Posterior vena cava (tissue), 2 donors: ENCODE measurements around the gene FCGBP. TPM values are rescaled to one million over a fixed set of nuclear protein-coding genes. Genes with fewer than 3 reads are reported as not detected.

Experiments
- DNase-seq: peaks from one replicate; pipeline ENCODE4 v3.0.0-alpha.2; 2020; ENCODE audit warnings: low spot score
- intact Hi-C, 2 donors: fragments of 100-400 bp; cut with DNase I; formaldehyde crosslinking; loops; one replicate each; pipeline versions ENCODE4 v1.14.1 to v1.14.2; 2022 to 2023
- total RNA-seq, 2 donors: library from RNA; stranded (reverse); fragmentation: NEBNext Ultra II Directional; extraction: Animal tissue kit (Norgen Biotek cat#: 25700); gene quantifications; one replicate each; pipeline ENCODE4 v1.2.1, GENCODE V29; 2021
- donor health status: DM: yes; HTN: yes; CAD: no.
- donor health status: DM: yes; HTN: yes; CAD: no.

FCGBP gene
- total RNA-seq, 2 donors from 2014 or later = 42.1 to 98.8 TPM

- intact Hi-C loops = no loop called here
- DNase-seq = no peak
Measured at GRCh38 chr19:39951686-39952085, 17.3 kb upstream of the FCGBP start.

DNA sequence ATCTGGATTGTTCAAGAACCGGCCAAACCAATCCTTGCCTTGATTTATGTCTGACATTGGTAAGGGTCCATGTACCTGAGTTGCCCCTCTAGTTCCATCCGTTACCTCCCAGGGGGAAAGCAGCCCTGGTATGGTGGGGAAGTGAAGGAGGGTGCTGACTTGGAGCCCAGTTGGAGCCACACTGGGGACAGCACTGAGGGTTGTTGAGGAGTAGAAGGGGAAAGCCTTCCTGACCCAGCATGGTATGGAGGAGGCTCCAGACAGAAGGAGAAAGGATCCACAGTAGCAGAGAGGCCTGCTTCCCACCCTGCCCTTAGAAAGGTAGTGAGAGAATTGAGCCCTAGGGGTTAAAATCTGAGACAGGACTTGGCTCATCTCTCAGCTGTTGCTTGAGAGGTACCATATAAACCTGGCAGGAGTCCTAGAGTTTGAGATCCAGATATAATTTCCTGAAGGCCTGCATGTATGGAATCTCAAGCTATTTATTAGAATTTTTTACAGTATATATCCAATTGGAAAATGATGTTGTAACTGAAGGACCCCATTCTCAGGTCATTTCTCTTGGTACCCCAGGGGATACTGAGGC is 16.7 kb upstream of the FCGBP start:
- no peak for DNase-seq
- intact Hi-C loops = no loop called here

- DNase-seq = no peak
- intact Hi-C loops = no loop called here
Measured at GRCh38 chr19:39949026-39949747, 14.8 kb upstream of the FCGBP start.

DNA sequence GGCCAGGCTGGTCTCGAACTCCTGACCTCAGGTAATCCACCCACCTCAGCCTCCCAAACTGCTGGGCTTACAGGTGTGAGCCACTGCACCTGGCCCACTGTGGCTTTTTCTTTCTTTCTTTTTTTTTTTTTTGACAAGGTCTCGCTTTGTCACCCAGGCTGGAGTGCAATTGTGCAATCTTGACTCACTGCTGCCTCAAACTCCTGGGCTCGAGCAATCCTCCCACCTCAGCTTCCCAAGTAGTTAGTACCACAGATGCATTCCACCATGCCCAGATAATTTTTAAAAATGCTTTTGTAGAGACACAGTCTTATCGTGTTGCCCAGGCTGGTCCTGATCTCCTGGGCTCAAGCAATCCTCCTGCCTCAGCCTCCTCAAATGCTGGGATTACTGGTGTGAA is 12.1 kb upstream of the FCGBP start:
- intact Hi-C loops = no loop called here
- DNase-seq = no peak

GRCh38 chr19:39943586-39943985 is 9.2 kb upstream of the FCGBP start:
- intact Hi-C loops = no loop called here
- DNase-seq = no peak

DNA sequence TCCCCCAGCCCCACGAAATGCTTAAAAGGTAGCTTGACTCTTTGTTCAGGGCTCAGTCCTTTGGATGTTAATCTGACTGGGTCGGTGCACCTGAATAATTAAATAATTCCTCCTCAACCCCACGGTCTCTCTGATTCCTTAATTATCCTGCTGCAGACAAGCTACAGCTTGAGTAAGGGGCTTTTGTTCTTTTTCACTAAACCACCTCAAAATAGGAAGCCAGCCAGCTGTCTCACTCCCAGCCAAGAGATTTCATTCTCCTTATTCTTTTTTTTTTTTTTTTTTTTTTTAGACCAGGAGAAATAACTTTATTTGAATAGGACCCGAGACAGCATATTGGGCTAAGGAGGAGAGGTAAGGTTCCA is 7.9 kb upstream of the FCGBP start:
- intact Hi-C loops = no loop called here
- no peak for DNase-seq

- intact Hi-C loops = no loop called here
- DNase-seq = no peak
Measured at GRCh38 chr19:39941615-39942365, 7.4 kb upstream of the FCGBP start.

DNA sequence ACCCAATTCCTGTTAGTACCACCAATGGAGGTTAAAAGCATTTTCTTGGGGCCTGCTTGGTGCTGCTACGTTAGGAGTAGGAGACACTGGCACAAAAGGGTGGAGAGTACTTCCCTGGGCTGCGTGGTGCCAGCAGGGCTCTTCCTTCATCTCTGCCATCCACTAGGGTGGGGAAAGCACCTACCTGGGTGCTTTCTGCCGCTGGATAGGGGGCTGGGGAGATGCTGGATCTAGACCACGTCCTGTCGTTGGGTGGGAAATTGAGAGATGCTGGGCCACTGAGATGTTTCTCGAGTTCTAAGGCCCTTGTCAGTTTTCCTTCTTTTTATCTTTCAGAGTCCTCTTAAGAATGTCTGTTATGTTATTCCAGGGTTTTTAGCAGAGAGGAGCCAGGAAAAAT is 6.7 kb upstream of the FCGBP start:
- no peak for DNase-seq
- intact Hi-C loops = no loop called here

DNA sequence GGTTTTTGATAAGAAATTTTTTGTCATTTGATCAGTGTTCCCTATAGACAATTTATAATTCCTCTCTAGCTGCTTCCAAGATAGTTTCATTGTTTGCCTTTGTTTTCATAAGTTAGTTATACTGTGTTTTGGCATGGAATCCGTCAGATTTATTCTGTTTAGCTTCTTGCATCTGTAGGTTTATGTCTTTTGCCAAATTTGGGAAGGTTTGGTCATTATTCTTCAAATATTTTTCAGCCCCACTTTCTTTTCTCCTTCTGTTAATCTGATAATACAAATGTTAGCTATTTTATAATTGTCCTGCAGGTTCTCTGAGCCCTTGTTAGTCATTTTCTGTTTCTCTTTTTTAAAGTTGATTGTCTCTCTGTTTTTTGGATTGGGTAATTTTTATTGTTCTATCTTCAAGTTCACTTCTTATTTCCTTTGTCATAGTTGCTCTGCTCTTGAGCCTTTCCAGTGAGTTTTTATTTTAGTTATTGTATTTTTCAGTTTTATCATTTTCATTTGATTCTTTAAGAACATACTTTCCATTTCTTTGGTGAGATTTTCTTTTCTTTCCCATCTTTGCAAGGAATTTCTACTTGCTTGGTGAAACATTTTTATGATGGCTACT is 5.9 kb upstream of the FCGBP start:
- intact Hi-C loops = no loop called here
- no peak for DNase-seq

DNA sequence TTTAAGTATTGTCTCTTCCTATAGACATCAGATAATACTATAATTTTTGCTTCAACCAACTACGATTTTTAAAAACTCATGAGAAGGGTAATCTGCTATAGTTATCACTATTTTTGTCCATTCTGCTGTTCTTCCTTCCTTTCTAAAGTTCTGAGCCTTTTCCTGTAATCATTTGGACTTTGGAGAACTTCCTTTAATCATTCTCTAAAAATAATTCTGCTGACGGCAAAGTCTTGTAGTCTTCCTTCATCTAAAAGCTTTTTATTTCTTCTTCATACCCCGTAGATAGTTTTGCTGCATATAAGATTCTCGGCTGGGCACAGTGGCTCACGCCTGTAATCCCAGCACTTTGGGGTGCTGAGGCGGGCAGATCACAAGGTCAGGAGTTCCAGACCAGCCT is 5.1 kb upstream of the FCGBP start:
- intact Hi-C loops = no loop called here
- no peak for DNase-seq

- DNase-seq = no peak
- intact Hi-C loops = no loop called here
Measured at GRCh38 chr19:39937787-39938186, 3.4 kb upstream of the FCGBP start.

GRCh38 chr19:39937094-39937720 is 2.8 kb upstream of the FCGBP start:
- DNase-seq = no peak
- intact Hi-C loops = no loop called here

GRCh38 chr19:39936622-39937021 is 2.2 kb upstream of the FCGBP start:
- no peak for DNase-seq
- intact Hi-C loops = no loop called here

DNA sequence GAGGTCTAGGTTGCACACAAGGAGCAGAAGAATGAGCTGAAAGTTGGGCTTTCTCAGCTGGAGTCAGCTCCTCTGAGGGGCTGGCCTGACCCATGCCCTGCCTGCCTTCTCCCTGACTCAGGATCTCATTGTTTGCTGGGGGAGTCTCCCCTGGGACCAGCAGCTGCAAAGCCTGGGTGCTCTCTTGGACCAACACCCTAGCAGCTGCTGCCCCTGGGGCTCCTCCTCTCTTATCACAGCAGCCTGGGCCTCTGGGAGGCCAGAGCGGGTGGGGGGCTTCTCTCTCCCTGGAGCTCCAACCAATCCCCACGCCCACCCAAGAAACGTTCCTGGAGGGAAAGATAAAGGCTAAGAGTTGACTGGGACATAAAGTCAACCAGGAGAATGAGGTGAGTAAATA is 1.6 kb upstream of the FCGBP start:
- intact Hi-C loops = no loop called here
- no peak for DNase-seq

DNA sequence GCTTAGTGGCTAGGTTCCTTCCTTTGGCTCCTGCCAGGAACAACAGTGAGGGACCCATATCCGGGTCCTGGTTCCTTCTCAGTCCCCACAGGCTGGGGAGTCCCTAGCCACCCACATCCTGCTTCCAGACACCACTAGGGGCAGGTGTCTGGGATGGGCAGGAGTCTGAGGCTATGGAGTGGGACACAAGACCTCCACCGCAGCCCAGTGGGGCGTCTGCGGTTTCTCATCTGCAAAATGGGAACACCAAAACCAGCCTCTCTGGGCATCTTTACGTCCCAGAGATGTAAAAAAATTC is 879 bp upstream of the FCGBP start:
- intact Hi-C loops = no loop called here

DNA sequence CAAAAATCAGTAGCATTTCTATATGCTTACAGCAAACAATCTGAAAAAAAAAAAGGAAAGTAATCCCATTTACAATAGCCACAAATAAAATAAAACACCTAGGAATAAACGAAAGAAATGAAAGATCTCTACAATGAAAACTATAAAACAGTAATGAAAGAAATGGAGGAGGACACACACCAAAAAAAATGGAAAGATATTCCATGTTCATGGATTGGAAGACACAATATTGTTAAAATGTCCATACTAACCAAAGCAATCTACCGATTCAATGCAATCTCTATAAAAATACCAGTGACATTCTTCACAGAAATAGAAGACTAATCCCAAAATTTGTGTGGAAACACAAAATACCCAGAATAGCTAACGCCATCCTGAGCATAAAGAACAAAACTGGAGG is 4.7 kb downstream of the FCGBP start:
- intact Hi-C loops = no loop called here
- DNase-seq = no peak

More for the DNA sequence above, 879 bp upstream of the FCGBP start:
- DNase-seq = no peak

DNA sequence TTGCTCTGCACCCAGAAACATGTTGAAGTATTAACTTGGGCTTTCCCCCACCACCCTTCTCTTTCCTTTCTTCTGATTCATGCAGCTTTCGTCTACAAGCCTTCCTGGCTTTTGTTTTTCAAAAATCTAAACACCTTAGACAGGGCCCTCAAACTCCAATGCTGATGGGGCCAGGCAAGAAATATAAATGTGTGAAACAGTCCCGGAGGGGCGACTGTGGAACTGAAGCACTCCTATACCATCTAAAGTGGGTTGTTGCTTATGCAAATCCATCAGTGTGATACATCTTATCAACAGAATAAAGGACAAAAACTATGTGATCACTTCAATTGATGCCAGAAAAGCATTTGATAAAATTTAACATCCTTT is 6.1 kb downstream of the FCGBP start:
- DNase-seq = no peak
- intact Hi-C loops = no loop called here

DNA sequence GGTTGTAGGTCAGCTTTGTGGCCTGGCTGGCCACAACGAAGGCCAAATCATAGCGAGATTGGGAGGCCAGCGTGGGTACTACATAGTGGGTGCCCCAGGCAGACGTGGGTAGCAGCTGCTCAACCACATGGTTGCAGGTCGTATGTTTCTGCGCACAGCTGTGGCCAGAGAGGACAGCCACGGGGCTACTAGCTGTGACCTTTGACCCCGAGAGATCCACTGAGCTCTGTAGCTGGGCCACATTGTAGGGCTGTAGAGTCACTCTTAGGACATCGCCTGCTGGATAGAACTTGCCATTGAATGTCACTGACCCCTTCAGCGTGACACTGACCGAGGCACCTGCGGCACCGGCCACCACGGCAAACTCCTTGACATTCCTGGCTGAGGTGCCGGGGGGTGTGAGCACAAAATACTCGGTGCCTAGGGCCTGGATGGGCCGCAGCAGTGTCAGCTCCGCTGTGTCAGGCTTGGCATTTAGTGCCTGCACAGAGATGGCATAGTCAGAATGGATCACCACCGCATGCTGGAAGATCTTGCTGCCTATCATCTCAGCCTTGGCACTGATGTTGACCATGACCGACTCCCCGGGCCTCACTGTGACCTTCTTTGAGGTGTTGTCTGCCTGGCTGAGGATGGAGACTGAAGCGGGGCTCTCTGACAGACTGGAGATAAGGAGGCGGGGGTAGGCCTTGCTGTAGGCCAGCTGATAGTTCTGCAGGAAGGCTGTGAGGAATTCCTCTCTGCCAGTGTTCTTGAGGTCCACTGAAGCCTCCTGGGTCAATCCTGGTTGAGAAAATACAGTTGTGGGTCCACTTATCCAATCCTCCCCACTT is 6.7 kb downstream of the FCGBP start:
- DNase-seq = no peak
- intact Hi-C loops = no loop called here

- intact Hi-C loops = no loop called here
Measured at GRCh38 chr19:39927076-39927475, 7.4 kb downstream of the FCGBP start.

More at GRCh38 chr19:39927076-39927475, 7.4 kb downstream of the FCGBP start:
- DNase-seq = no peak
